Upper lobe of right lung (tissue), 1 donor: ENCODE data around the gene TSN. TPM values are rescaled to one million over a fixed set of nuclear protein-coding genes. Genes with fewer than 3 reads are reported as not detected.

Source experiments
- ATAC-seq: fragments of 200-7000 bp; cut with Tn5 transposase; one replicate; pipeline ENCODE4 v1.9.1; 2020; ENCODE audit warnings: mild to moderate bottlenecking, moderate library complexity
- DNase-seq: peaks from one replicate; pipeline ENCODE4 v3.0.0-alpha.2; 2020
- H3K27ac ChIP-seq: fragments of 200-600 bp; one replicate; pipeline ENCODE4 v1.8.0; 2022
- H3K27me3 ChIP-seq: fragments of 200-600 bp; one replicate; pipeline ENCODE4 v1.8.0; 2022; ENCODE audit warnings: mild to moderate bottlenecking
- H3K36me3 ChIP-seq: fragments of 200-600 bp; one replicate; pipeline ENCODE4 v1.8.0; 2022
- H3K4me1 ChIP-seq: fragments of 200-600 bp; one replicate; pipeline ENCODE4 v1.8.0; 2022
- H3K4me3 ChIP-seq: fragments of 200-600 bp; one replicate; pipeline ENCODE4 v1.8.0; 2022; ENCODE audit warnings: mild to moderate bottlenecking
- H3K9me3 ChIP-seq: fragments of 200-600 bp; one replicate; pipeline ENCODE4 v1.8.0; 2022
- CTCF ChIP-seq: fragments of 200-600 bp; IDR thresholded peaks from one replicate; pipeline ENCODE4 v1.8.0; 2022; ENCODE audit warnings: antibody characterized with exemption
- intact Hi-C: fragments of 100-400 bp; cut with DNase I; formaldehyde crosslinking; loops from one replicate; pipeline ENCODE4 v1.11.0; 2022
- long read RNA-seq: library from polyadenylated mRNA; unstranded; transcript quantifications from one replicate; pipeline ENCODE4 v2.0.0, GENCODE V29; 2021
- total RNA-seq: library from RNA; stranded (reverse); fragmentation: NEBNext Ultra II Directional; extraction: Animal tissue kit (Norgen Biotek cat#: 25700); gene quantifications from one replicate; pipeline ENCODE4 v1.2.1, GENCODE V29; 2021
- donor health status: DM: no; HTN: yes; CAD: no; lungs with severe emphysema.

The TSN gene
- total RNA-seq: 48.2 TPM
- long read RNA-seq, transcript TSN-201 (6 exons, 3,420 nt): major isoform, 141 of 154 reads
- long read RNA-seq, partial matches to known transcripts: 0 of 154 reads
- long read RNA-seq, other reads (novel, unspliced or antisense): 8 of 154 reads

GRCh38 chr2:121755237-121756111 is at the start of gene TSN:
Gene TSN (plus strand): TSS chr2:121755651. CDS start chr2:121755780, 129 bp downstream.
- Histone ChIP-seq H3K36me3 (peaks cover 21% of the 10 kb centered on the region), H3K27ac (peak within 1 kb of the TSS; percentile 89), H3K9me3 (no peaks in the 10 kb centered on the region), H3K4me1 (peaks cover 23% of the 10 kb centered on the region), H3K4me3 (peak within 1 kb of the TSS; percentile 99), H3K27me3 (no peaks in the 10 kb centered on the region)
- DNase-seq (peak; percentile 99), ATAC-seq (peak; percentile 100)
- no peak for TF ChIP-seq CTCF
- intact Hi-C loops: no loop called here

GRCh38 chr2:121705958-121706357 is 49.5 kb upstream of the TSN start:
- DNase-seq: no peak
- H3K27ac ChIP-seq: no peak overlapping the region
- no peaks in the 10 kb centered on the region for H3K4me1 ChIP-seq
- no peak for TF ChIP-seq CTCF
- H3K9me3 ChIP-seq: no peaks in the 10 kb centered on the region
- intact Hi-C loops: no loop called here
- H3K27me3 ChIP-seq: no peaks in the 10 kb centered on the region
- H3K36me3 ChIP-seq: no peaks in the 10 kb centered on the region
- no peak for ATAC-seq
- H3K4me3 ChIP-seq: no peak overlapping the region

- peak; percentile 68 for ATAC-seq
- no peaks in the 10 kb centered on the region for H3K36me3 ChIP-seq
- no peak overlapping the region for H3K27ac ChIP-seq
- no peak for DNase-seq
- TF ChIP-seq CTCF: no peak
- H3K9me3 ChIP-seq: no peaks in the 10 kb centered on the region
- H3K4me3 ChIP-seq: no peak overlapping the region
- H3K27me3 ChIP-seq: no peaks in the 10 kb centered on the region
- H3K4me1 ChIP-seq: no peaks in the 10 kb centered on the region
- intact Hi-C loops: no loop called here
Observed at GRCh38 chr2:121707344-121707919, 48.0 kb upstream of the TSN start.

- DNase-seq (peak; percentile 73), ATAC-seq (peak; percentile 89)
- no peaks in the 10 kb centered on the region for H3K27me3 ChIP-seq
- no peak overlapping the region for H3K4me3 ChIP-seq
- no peaks in the 10 kb centered on the region for H3K36me3 ChIP-seq
- no peaks in the 10 kb centered on the region for H3K4me1 ChIP-seq
- no peak for TF ChIP-seq CTCF
- intact Hi-C loops: no loop called here
- no peaks in the 10 kb centered on the region for H3K9me3 ChIP-seq
- H3K27ac ChIP-seq: no peak overlapping the region
Observed at GRCh38 chr2:121707920-121708361, 47.5 kb upstream of the TSN start.

GRCh38 chr2:121709776-121710469 is 45.5 kb upstream of the TSN start:
- no peak for ATAC-seq
- H3K9me3 ChIP-seq: no peaks in the 10 kb centered on the region
- intact Hi-C loops: loop anchor here (10.0 kb wide), 1 partner anchor 185 kb away; no protein-coding TSS in a partner anchor
- TF ChIP-seq CTCF: no peak
- no peak overlapping the region for H3K4me3 ChIP-seq
- H3K27me3 ChIP-seq: no peaks in the 10 kb centered on the region
- H3K27ac ChIP-seq: no peak overlapping the region
- H3K4me1 ChIP-seq: no peaks in the 10 kb centered on the region
- no peak for DNase-seq
- H3K36me3 ChIP-seq: no peaks in the 10 kb centered on the region
